K562 (cell line): ENCODE results near the gene CLK3. TPM values are rescaled to one million over a fixed set of nuclear protein-coding genes. Genes with fewer than 3 reads are reported as not detected.

Source experiments
- ATAC-seq: fragments of 200-7000 bp; cut with Tn5 transposase; 3 replicates; pipeline ENCODE4 v1.9.1; 2020; ENCODE audit warnings: moderate library complexity
- BruUV-seq: library from RNA; stranded (reverse); fragments of 400-500 nt; replicated peaks from 2 replicates; lab custom pipeline; 2021; lab: Mats Ljungman, UMichigan
- CTCF ChIA-PET: fragments of 300-600 bp; formaldehyde crosslinking; extraction: SDS; loops from one replicate; lab custom pipeline; 2021; ENCODE audit warnings: low intra/inter-chr PET ratio; lab: Yijun Ruan, JAX
- POLR2A ChIA-PET: fragments of 300-600, 350-650 bp; sonication (Branson Sonifier 250); formaldehyde crosslinking; extraction: SDS; loops from one replicate; lab custom pipeline; 2021; ENCODE audit warnings: antibody characterized with exemption, inconsistent platforms; lab: Yijun Ruan, JAX
- DNase-seq, 4 experiments: peaks; one replicate each; pipeline versions ENCODE4 v3.0.0 to v3.0.0-alpha.2; 2011 to 2018; ENCODE audit warnings: low spot score in 3 of 4, mixed read lengths in 3 of 4; ENCODE audit errors: extremely low read depth in 1 of 4
- FAIRE-seq: peaks from 2 replicates; lab custom pipeline; 2011; peaks lifted over from hg19 to GRCh38; lab: Jason Lieb, UNC
- H2AFZ ChIP-seq: 2 replicates; pipeline ENCODE4 v1.6.0; 2011; ENCODE audit warnings: low read depth, low read length, control low read depth, inconsistent platforms
- H3K27ac ChIP-seq: fragments of 200-600 bp; 3 replicates; pipeline ENCODE4 v1.8.0; 2011; ENCODE audit warnings: low read depth, mild to moderate bottlenecking, control low read depth, inconsistent platforms, low read length, moderate library complexity, mixed read lengths; ENCODE audit errors: extremely low read depth
- H3K27me3 ChIP-seq, 2 experiments: fragments of 300-600 bp in 1 of 2; 2 replicates in 1 of 2; 3 replicates in 1 of 2; pipeline versions ENCODE4 v1.6.0 to v1.8.0; 2011; ENCODE audit warnings: inconsistent platforms in 2 of 2, low read length in 2 of 2, mild to moderate bottlenecking in 1 of 2, mixed read lengths in 1 of 2, moderate library complexity in 1 of 2; ENCODE audit not compliant: control insufficient read depth in 2 of 2, insufficient read depth in 2 of 2
- H3K36me3 ChIP-seq: fragments of 300-600 bp; 3 replicates; pipeline ENCODE4 v1.8.0; 2011; ENCODE audit warnings: mild to moderate bottlenecking, low read length, inconsistent platforms; ENCODE audit not compliant: control insufficient read depth, insufficient read depth
- H3K4me1 ChIP-seq, 2 experiments: fragments of 200-600 bp in 1 of 2; replicated peaks in 1 of 2; 2 replicates in 1 of 2; 3 replicates in 1 of 2; pipeline versions ENCODE4 v1.5.1 to v1.8.0; 2011; ENCODE audit warnings: inconsistent platforms in 2 of 2, low read length in 2 of 2, mild to moderate bottlenecking in 1 of 2, mixed read lengths in 1 of 2, moderate library complexity in 1 of 2; ENCODE audit not compliant: control insufficient read depth in 2 of 2, insufficient read depth in 2 of 2
- H3K4me2 ChIP-seq: 2 replicates; pipeline ENCODE4 v1.6.1; 2011; ENCODE audit warnings: low read length, control low read depth, inconsistent platforms, mixed read lengths; ENCODE audit not compliant: insufficient read depth
- H3K4me3 ChIP-seq: fragments of 200-600 bp; sonication (generic), shearing (Covaris generic); 2 replicates; pipeline ENCODE4 v1.5.1; 2016; ENCODE audit warnings: control low read depth, inconsistent platforms
- H3K79me2 ChIP-seq: fragments of 200-600 bp; 3 replicates; pipeline ENCODE4 v1.8.0; 2011; ENCODE audit warnings: low read length, inconsistent platforms; ENCODE audit not compliant: control insufficient read depth, insufficient read depth
- H3K9ac ChIP-seq, 2 experiments: 2 replicates each; pipeline versions ENCODE4 v1.6.0 to v1.6.1; 2011; ENCODE audit warnings: low read depth in 2 of 2, low read length in 2 of 2, control low read depth in 1 of 2, inconsistent platforms in 1 of 2, mild to moderate bottlenecking in 1 of 2, mixed read lengths in 1 of 2; ENCODE audit not compliant: insufficient read depth in 1 of 2
- H3K9me1 ChIP-seq: one replicate; pipeline ENCODE4 v1.6.0; 2011; ENCODE audit warnings: inconsistent platforms, mild to moderate bottlenecking, low read length, moderate library complexity; ENCODE audit not compliant: control insufficient read depth, insufficient read depth
- H3K9me3 ChIP-seq: replicated peaks from 2 replicates; pipeline ENCODE4 v1.5.1; 2011; ENCODE audit warnings: low read depth, low read length, inconsistent platforms; ENCODE audit not compliant: control insufficient read depth, insufficient read depth
- H4K20me1 ChIP-seq: replicated peaks from 2 replicates; pipeline ENCODE4 v1.6.1; 2011; ENCODE audit warnings: low read length, inconsistent platforms, mixed read lengths; ENCODE audit not compliant: control insufficient read depth, insufficient read depth
- CSDE1 ChIP-seq, 2 experiments: fragments of 450-650 bp; IDR thresholded peaks; 2 replicates each; pipeline ENCODE4 v1.6.1; 2016; ENCODE audit warnings: mild to moderate bottlenecking in 1 of 2
- FOXK1 ChIP-seq: sonication (generic); formaldehyde crosslinking; IDR thresholded peaks from 2 replicates; pipeline ENCODE4 v1.8.0; 2022; ENCODE audit warnings: missing genetic modification reagents, mild to moderate bottlenecking, borderline replicate concordance
- HLTF ChIP-seq: fragments of 450-650 bp; IDR thresholded peaks from 2 replicates; pipeline ENCODE4 v1.6.1; 2016
- ILK ChIP-seq: fragments of 450-650 bp; IDR thresholded peaks from 2 replicates; pipeline ENCODE4 v1.6.1; 2016; ENCODE audit warnings: missing genetic modification characterization, low read depth, mild to moderate bottlenecking, missing compliant biosample characterization, moderate library complexity, borderline replicate concordance
- MLX ChIP-seq, 2 experiments: fragments of 450-650 bp in 1 of 2; sonication (generic) in 1 of 2; formaldehyde crosslinking; conservative IDR thresholded peaks; 2 replicates each; pipeline versions ENCODE4 v1.4.0 to v1.8.1; 2020 to 2022; ENCODE audit warnings: mild to moderate bottlenecking in 1 of 2, missing genetic modification reagents in 1 of 2
- NR1H2 ChIP-seq: sonication (generic); formaldehyde crosslinking; IDR thresholded peaks from 2 replicates; pipeline ENCODE4 v1.4.0; 2020; ENCODE audit warnings: mild to moderate bottlenecking, missing genetic modification reagents
- TCF15 ChIP-seq: fragments of 250-450 bp; sonication (Bioruptor Pico); IDR thresholded peaks from 2 replicates; pipeline ENCODE4 v1.8.0; 2022; ENCODE audit warnings: moderate library complexity, mild to moderate bottlenecking, inconsistent platforms
- TEAD1 ChIP-seq, 2 experiments: fragments of 450-650 bp in 1 of 2; sonication (generic) in 1 of 2; formaldehyde crosslinking; IDR thresholded peaks; 2 replicates each; pipeline versions ENCODE4 v1.4.0 to v1.8.0; 2020 to 2022; ENCODE audit warnings: mild to moderate bottlenecking in 2 of 2, missing genetic modification reagents in 1 of 2
- TOE1 ChIP-seq, 2 experiments: fragments of 450-650 bp in 1 of 2; sonication (generic) in 1 of 2; formaldehyde crosslinking in 1 of 2; IDR thresholded peaks; 2 replicates each; pipeline versions ENCODE4 v1.7.1 to v1.8.0; 2016 to 2022; ENCODE audit warnings: borderline replicate concordance in 2 of 2, mild to moderate bottlenecking in 2 of 2, antibody characterized with exemption in 1 of 2, inconsistent platforms in 1 of 2, low read depth in 1 of 2, missing genetic modification reagents in 1 of 2, moderate library complexity in 1 of 2
- ZNF143 ChIP-seq: sonication (generic); formaldehyde crosslinking; IDR thresholded peaks from 2 replicates; pipeline ENCODE4 v1.9.0; 2022; ENCODE audit warnings: mild to moderate bottlenecking, missing genetic modification reagents
- ZNF277 ChIP-seq: fragments of 250-450 bp; sonication (Bioruptor Pico); IDR thresholded peaks from 2 replicates; pipeline ENCODE4 v1.8.0; 2022; ENCODE audit warnings: inconsistent platforms, mild to moderate bottlenecking, moderate library complexity, borderline replicate concordance
- ZNF551 ChIP-seq: fragments of 250-450 bp; sonication (Bioruptor Pico); IDR thresholded peaks from 2 replicates; pipeline ENCODE4 v1.5.0; 2021; ENCODE audit warnings: mild to moderate bottlenecking, moderate library complexity
- ZNF589 ChIP-seq: fragments of 200-800 bp; sonication (Bioruptor generic); IDR thresholded peaks from 2 replicates; pipeline ENCODE4 v1.6.1; 2016; ENCODE audit warnings: low read depth, missing genetic modification characterization, missing compliant biosample characterization
- ZNF592 ChIP-seq: fragments of 450-650 bp; IDR thresholded peaks from 2 replicates; pipeline ENCODE4 v1.6.1; 2017; ENCODE audit warnings: antibody characterized with exemption, mild to moderate bottlenecking
- WGBS: fragments of 100-300 bp; shearing (Covaris generic); methylation state at CpG from one replicate; pipeline ENCODE4 v1.1.6; 2016; ENCODE audit warnings: low coverage, mixed read lengths; ENCODE audit not compliant: insufficient coverage; ENCODE audit errors: missing lambda C conversion rate; 5-methylcytosine and 5-hydroxymethylcytosine counted together
- in situ Hi-C: fragments of 300-500 bp; cut with MboI; formaldehyde crosslinking; loops from 4 replicates; pipeline ENCODE4 v1.15.0; 2018; ENCODE audit warnings: inconsistent platforms, mixed read lengths
- intact Hi-C: fragments of 100-400 bp; cut with micrococcal nuclease; formaldehyde crosslinking; loops from 2 replicates; pipeline ENCODE4 v1.14.2; 2022
- polyA plus RNA-seq, 8 experiments: library from polyadenylated mRNA; depleted of rRNA in 4 of 8; stranded (reverse) in 5 of 8; unstranded in 3 of 8; fragments of >200 nt; fragmentation: Nextera tagmentation in 2 of 8; fragmentation: Illumina TruSeq in 1 of 8; extraction: Ambion mirVana in 2 of 8; extraction: Trizol in 1 of 8; gene quantifications; 2 replicates each; pipeline versions ENCODE4 v1.2.1 to v1.2.3, GENCODE V29; 2011 to 2014; ENCODE audit warnings: inconsistent platforms in 1 of 8, missing spikeins in 1 of 8
- total RNA-seq, 7 experiments: library from RNA; depleted of rRNA in 6 of 7; stranded (reverse); fragments of >200 nt in 6 of 7; fragmentation: Illumina TruSeq in 2 of 7; extraction: Trizol in 2 of 7; gene quantifications; 2 replicates each; pipeline versions ENCODE4 v1.2.1 to v1.2.3, GENCODE V29; 2011 to 2021; ENCODE audit warnings: low replicate concordance in 1 of 7

CLK3 gene
- total and polyA plus RNA-seq, 9 of the 15 experiments (the other 6 are each of a cell fraction or from before 2014, with no cell fraction given): 1.2 to 95.2 (median 51.7) TPM

GRCh38 chr15:74653426-74654102 lies 37.9 kb downstream of the CLK3 start:
- Histone ChIP-seq H4K20me1 (peaks cover 7% of the 10 kb centered on the region; the same call in 1 of the 2 replicates), H3K4me1 (peaks cover 0 to 5% of the 10 kb centered on the region in 2 experiments; a peak in 1 of 5 replicates), H3K9me1 (no peaks in the 10 kb centered on the region), H3K4me2 (no peak overlapping the region), H3K4me3 (no peak overlapping the region), H2AFZ (no peak overlapping the region), H3K27ac (no peak overlapping the region), H3K36me3 (peaks cover 21% of the 10 kb centered on the region; the same call in 2 of the 3 replicates), H3K9me3 (no peaks in the 10 kb centered on the region), H3K79me2 (no peaks in the 10 kb centered on the region; the same call in 2 of the 3 replicates), H3K27me3 (no peaks in the 10 kb centered on the region), H3K9ac (no peak overlapping the region)
- 82% methylated on average over 6 of the region's 7 CpGs for WGBS
- ChIA-PET POLR2A (interaction anchor here (0.8 to 1.4 kb wide), 3 partner anchors 12 to 42 kb away, joined by 3 read pairs; partner anchors contain the start of gene EDC3), CTCF (interaction anchor here (0.9 kb wide), 1 partner anchor 19 kb away, joined by 3 read pairs; no protein-coding TSS in a partner anchor)
- no peak for FAIRE-seq
- in situ Hi-C loops (no loop called here), intact Hi-C loops (no loop called here)
- DNase-seq: no peak
- BruUV-seq: no TSS peak
- no peak for ATAC-seq
- TF ChIP-seq ZNF589 (CRISPR knock-in tag): no peak
- no peak for TF ChIP-seq MLX (CRISPR knock-in tag; conservative IDR thresholded peaks at IDR 0.05)
- no peak for TF ChIP-seq TEAD1 (CRISPR knock-in tag; IDR thresholded peaks at IDR 0.05)
- no peak for TF ChIP-seq ZNF143 (CRISPR knock-in tag)
- TF ChIP-seq ILK (tag): no peak
- no peak for TF ChIP-seq ZNF551 (CRISPR knock-in tag)
- no peak for TF ChIP-seq NR1H2
- no peak for TF ChIP-seq FOXK1 (CRISPR knock-in tag)
- TF ChIP-seq ZNF592: no peak
- no peak for TF ChIP-seq TCF15 (CRISPR knock-in tag)
- no peak for TF ChIP-seq ZNF277 (CRISPR knock-in tag)
- no peak for TF ChIP-seq CSDE1 (IDR thresholded peaks at IDR 0.05)
- no peak for TF ChIP-seq HLTF
- no peak for TF ChIP-seq TOE1 (IDR thresholded peaks at IDR 0.05; ENCODE audit: borderline replicate concordance)
- TF ChIP-seq TOE1 (CRISPR knock-in tag; IDR thresholded peaks at IDR 0.05; ENCODE audit: borderline replicate concordance, low read depth): no peak
